NK-92 (cell line): ENCODE measurements around the gene ELMO1.
"Not testable (repeated sequence)": the region's sequence is repeated elsewhere in the genome, so short reads cannot be mapped to it uniquely, and the experiment has no call there.

Experiments used
- DNase-seq: peaks from one replicate; lab custom pipeline; 2025; ENCODE audit not compliant: unreplicated experiment; lab: John Stamatoyannopoulos, UW

ELMO1 gene

GRCh38 chr7:36995776-36996175, 452.9 kb downstream of the ELMO1 start:
- no peak for DNase-seq

- no peak for DNase-seq
Measured at GRCh38 chr7:36994456-36995112, 454.1 kb downstream of the ELMO1 start.

- DNase-seq: no peak
Measured at GRCh38 chr7:36986948-36987724, 461.5 kb downstream of the ELMO1 start.

GRCh38 chr7:36986511-36986933, 462.1 kb downstream of the ELMO1 start:
- DNase-seq: no peak

DNA sequence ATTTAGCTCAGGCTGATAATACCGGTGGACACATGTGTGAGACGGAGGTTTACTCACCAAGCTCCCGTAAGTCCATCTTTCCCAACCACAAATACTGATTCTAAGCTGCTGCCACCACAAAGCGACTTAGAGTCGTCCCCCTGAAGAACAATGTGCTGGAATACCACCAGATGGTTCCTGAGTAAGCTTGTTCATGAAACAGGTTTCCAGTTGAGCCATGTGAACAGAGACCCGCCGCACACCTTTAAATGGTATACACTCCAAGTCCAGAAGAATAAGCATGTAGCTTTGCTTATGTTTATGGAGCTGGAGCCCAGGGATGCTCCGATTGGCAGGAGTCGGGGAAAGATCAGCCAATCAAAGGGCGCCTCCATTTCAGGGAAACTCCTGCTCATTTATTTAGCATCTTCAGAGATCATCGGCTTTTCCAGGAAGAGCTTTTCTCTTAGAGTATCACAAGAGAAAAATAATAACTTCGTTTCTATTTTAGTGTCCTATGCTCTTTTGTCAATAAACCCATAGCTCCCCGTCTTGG, 462.7 kb downstream of the ELMO1 start:
- DNase-seq: no peak

DNA sequence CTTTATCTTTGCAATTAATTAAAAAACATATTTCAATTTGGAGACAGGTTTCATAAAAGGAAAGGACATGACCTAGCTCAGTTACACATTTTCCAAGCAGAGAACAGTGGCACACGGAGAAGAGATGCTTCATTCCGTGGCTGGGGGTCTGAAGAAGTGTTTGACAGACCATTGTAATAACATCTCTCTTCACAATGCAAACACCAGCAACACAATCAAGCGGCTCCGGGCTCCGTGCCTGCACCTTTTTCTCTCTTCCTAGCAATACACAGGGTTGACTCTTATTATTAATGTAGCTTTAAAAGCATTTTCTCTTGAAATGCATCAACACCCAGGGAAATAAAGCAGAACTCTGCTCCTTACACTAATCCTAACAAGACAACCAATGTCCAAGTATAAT, 463.3 kb downstream of the ELMO1 start:
- no peak for DNase-seq

DNA sequence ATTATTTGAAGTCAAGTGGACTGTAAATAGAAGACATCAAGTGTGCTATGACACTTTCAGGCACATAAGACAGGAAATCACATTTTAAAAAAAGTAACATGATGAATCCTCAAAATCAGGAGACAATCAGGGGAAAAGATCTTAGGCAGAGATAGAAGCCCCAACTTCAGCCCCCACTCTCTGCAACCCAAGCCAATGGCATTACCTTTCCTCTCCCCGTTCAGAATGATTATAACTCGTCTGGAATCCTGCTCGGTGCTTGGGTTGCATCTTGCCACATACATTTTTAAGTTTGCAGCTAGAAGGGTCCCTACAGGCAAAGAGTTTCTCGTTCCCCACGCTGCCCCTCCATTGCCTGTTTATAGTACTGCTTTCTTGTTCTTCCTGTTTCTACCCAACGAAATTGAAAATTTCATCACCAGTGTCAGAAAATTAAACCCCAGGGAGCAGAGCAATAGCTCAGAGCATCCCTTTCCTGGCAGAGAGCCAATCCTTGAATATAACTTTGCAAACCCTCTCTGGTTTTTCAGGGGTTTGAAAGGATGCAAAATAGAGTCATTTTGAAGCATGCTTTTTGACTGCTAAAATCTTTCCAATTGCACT, 463.9 kb downstream of the ELMO1 start:
- no peak for DNase-seq

DNA sequence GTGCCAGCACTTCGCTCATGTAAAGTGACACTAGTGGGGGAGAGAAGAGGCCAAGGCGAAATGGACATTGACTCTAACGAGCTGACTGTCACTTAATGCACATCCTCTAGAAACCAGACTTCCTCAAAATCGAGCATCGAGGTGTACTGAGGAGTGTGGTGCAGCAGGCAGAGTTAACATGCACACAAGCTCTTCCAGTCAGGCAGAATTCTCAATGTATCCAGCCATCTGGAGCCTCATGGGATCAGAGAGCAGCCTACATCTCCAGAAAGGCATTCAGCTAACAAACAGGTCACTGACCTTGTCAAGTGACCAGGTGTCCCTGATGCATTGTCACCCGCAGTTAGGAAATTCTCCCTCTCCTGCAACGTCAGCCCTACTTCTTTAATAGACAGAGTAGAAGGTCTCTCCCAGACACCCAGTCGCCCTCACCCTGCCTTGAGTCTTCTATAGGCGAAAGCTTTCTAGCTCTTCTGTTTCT, 464.6 kb downstream of the ELMO1 start:
- no peak for DNase-seq

GRCh38 chr7:36982766-36983165, 465.9 kb downstream of the ELMO1 start:
- no peak for DNase-seq

- DNase-seq: no peak
Measured at GRCh38 chr7:36979810-36980248, 468.8 kb downstream of the ELMO1 start.

- no peak for DNase-seq
Measured at GRCh38 chr7:36978461-36978860, 470.2 kb downstream of the ELMO1 start.

DNA sequence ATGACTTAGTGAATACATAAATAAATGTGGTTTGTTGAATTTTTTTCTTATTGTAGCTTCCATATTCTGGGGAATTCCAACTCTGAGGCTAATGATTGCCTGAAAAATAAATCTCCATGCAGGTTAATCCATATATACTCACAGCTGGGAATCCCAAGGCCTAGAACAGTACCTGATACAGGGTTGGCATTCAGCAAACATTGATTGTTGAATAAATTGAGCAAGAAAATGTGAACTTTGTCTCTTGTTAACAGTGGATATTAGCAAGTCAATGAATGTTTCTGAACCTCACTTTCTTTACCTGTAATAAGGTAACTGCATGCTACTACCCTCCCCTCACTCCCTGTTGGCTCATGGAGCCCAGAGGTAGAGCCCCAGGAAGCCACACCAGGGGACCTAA, 470.8 kb downstream of the ELMO1 start:
- DNase-seq: no peak

GRCh38 chr7:36973534-36973933, 475.1 kb downstream of the ELMO1 start:
- not testable (repeated sequence) for DNase-seq

- no peak for DNase-seq
Measured at GRCh38 chr7:36972140-36972518, 476.5 kb downstream of the ELMO1 start.

GRCh38 chr7:36971515-36972139, 477.0 kb downstream of the ELMO1 start:
- no peak for DNase-seq

- no peak for DNase-seq
Measured at GRCh38 chr7:36970551-36971514, 477.8 kb downstream of the ELMO1 start.

- DNase-seq: no peak
Measured at GRCh38 chr7:36969376-36969775, 479.3 kb downstream of the ELMO1 start.

- DNase-seq: no peak
Measured at GRCh38 chr7:36967387-36967786, 481.3 kb downstream of the ELMO1 start.

- DNase-seq: no peak
Measured at GRCh38 chr7:36966636-36967035, 482.0 kb downstream of the ELMO1 start.

DNA sequence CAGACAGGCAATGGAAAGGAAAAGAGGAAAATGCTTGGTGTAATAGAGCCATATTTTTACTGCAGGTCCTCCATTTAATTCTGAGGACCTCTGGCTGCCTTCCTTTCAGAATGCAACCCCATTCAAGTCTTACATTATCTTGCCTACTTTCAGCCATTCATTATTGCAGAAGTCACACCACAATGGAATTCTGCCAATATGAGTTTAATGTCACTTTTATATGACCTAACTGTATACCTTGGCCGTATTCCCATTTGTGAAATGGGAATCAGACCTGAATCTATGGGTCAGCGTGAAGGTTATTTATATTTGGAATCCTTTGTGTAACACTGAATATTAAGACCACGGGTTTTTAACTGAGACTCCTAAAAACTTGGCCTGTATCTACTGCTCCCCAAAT, 482.6 kb downstream of the ELMO1 start:
- DNase-seq: no peak
